T-cell (primary cell): ENCODE measurements around the gene SLC16A6. TPM values are rescaled to one million over a fixed set of nuclear protein-coding genes. Genes with fewer than 3 reads are reported as not detected.
"Not testable (repeated sequence)": the region's sequence is repeated elsewhere in the genome, so short reads cannot be mapped to it uniquely, and the experiment has no call there.

Source experiments
- ATAC-seq, 4 experiments: fragments of 200-7000 bp in 3 of 4; fragments of 150-1000 bp in 1 of 4; cut with Tn5 transposase; replicated peaks in 1 of 4; 1 replicate in 3 of 4; 2 replicates in 1 of 4; pipeline ENCODE4 v1.10.0; 2021; ENCODE audit warnings: moderate library complexity in 3 of 4, mild to moderate bottlenecking in 2 of 4, moderate number of reproducible peaks in 1 of 4
- CTCF ChIA-PET, 2 donors: fragments of 300-600 bp; sonication (Branson Sonifier 250); formaldehyde crosslinking; loops; one replicate each; lab custom pipeline; 2022; ENCODE audit warnings: antibody characterized with exemption in 2 of 2; lab: Charles Lee
- POLR2A ChIA-PET, 2 donors: fragments of 300-600 bp; sonication (Branson Sonifier 250); formaldehyde crosslinking; loops; one replicate each; lab custom pipeline; 2022; ENCODE audit warnings: antibody characterized with exemption in 2 of 2; lab: Charles Lee
- DNase-seq, 35 experiments: peaks; one replicate each; pipeline versions ENCODE4 v3.0.0 to v3.0.0-alpha.2; 2013 to 2023
- H3K27ac ChIP-seq: one replicate; pipeline ENCODE4 v1.5.1; 2013; ENCODE audit warnings: low read length
- H3K27me3 ChIP-seq, 2 experiments: replicated peaks in 1 of 2; 1 replicate in 1 of 2; 2 replicates in 1 of 2; pipeline versions ENCODE4 v1.6.1 to v1.7.0; 2013; ENCODE audit warnings: low read length in 1 of 2, mixed read lengths in 1 of 2; ENCODE audit not compliant: control insufficient read depth in 2 of 2, insufficient read depth in 2 of 2; ENCODE audit errors: extremely low read depth in 1 of 2
- H3K36me3 ChIP-seq, 2 donors: 1 replicate in 1 of 2; 2 replicates in 1 of 2; pipeline versions ENCODE4 v1.6.1 to v1.7.0; 2013; ENCODE audit warnings: low read length in 1 of 2; ENCODE audit not compliant: control insufficient read depth in 2 of 2, insufficient read depth in 1 of 2; ENCODE audit errors: extremely low read depth in 1 of 2
- H3K4me1 ChIP-seq, 2 experiments: 1 replicate in 1 of 2; 2 replicates in 1 of 2; pipeline versions ENCODE4 v1.6.1 to v1.7.0; 2013; ENCODE audit warnings: low read length in 2 of 2, mixed read lengths in 1 of 2; ENCODE audit not compliant: insufficient read depth in 2 of 2, control insufficient read depth in 1 of 2; ENCODE audit errors: extremely low read depth in 1 of 2
- H3K4me3 ChIP-seq, 2 donors: 1 replicate in 1 of 2; 2 replicates in 1 of 2; pipeline versions ENCODE4 v1.5.1 to v1.7.0; 2013; ENCODE audit warnings: mild to moderate bottlenecking in 2 of 2, low read length in 1 of 2, moderate library complexity in 1 of 2; ENCODE audit not compliant: control insufficient read depth in 1 of 2; ENCODE audit errors: extremely low read depth in 1 of 2
- H3K9me3 ChIP-seq: 2 replicates; pipeline ENCODE4 v1.7.0; 2013
- H3K27ac Mint-ChIP-seq, 2 donors: one replicate each; pipeline ENCODE4 v1.8.0; 2020 to 2021; ENCODE audit warnings: mild to moderate bottlenecking in 2 of 2, mixed read lengths in 2 of 2
- H3K27me3 Mint-ChIP-seq, 2 donors: one replicate each; pipeline ENCODE4 v1.8.0; 2021 to 2022; ENCODE audit warnings: mixed read lengths in 2 of 2
- H3K36me3 Mint-ChIP-seq: one replicate; pipeline ENCODE4 v1.8.0; 2021; ENCODE audit warnings: mixed read lengths
- H3K4me1 Mint-ChIP-seq, 3 donors: one replicate each; pipeline ENCODE4 v1.8.0; 2020 to 2022; ENCODE audit warnings: mixed read lengths in 3 of 3, mild to moderate bottlenecking in 1 of 3
- H3K4me3 Mint-ChIP-seq, 3 donors: one replicate each; pipeline ENCODE4 v1.8.0; 2020 to 2022; ENCODE audit warnings: mild to moderate bottlenecking in 3 of 3, mixed read lengths in 3 of 3, moderate library complexity in 3 of 3
- H3K9me3 Mint-ChIP-seq, 3 donors: one replicate each; pipeline ENCODE4 v1.8.0; 2020 to 2022; ENCODE audit warnings: mixed read lengths in 3 of 3
- WGBS: methylation state at CpG from one replicate; pipeline ENCODE4 v1.1.5; 2013; ENCODE audit warnings: missing lambda C conversion rate; ENCODE audit not compliant: insufficient coverage; 5-methylcytosine and 5-hydroxymethylcytosine counted together
- total RNA-seq, 35 experiments: library from RNA in 6 of 35; stranded (reverse) in 6 of 35; fragments of 120-200 nt in 1 of 35; gene quantifications; one replicate each; pipeline versions ENCODE4 v1.2.1 to v1.2.4 and lab custom pipeline; 2013 to 2026

SLC16A6 gene
- total RNA-seq, 5 donors from 2014 or later (not counting 1 experiment from before 2014, with no cell fraction given), result 4.4 to 10.5 (median 7.0) TPM

DNA sequence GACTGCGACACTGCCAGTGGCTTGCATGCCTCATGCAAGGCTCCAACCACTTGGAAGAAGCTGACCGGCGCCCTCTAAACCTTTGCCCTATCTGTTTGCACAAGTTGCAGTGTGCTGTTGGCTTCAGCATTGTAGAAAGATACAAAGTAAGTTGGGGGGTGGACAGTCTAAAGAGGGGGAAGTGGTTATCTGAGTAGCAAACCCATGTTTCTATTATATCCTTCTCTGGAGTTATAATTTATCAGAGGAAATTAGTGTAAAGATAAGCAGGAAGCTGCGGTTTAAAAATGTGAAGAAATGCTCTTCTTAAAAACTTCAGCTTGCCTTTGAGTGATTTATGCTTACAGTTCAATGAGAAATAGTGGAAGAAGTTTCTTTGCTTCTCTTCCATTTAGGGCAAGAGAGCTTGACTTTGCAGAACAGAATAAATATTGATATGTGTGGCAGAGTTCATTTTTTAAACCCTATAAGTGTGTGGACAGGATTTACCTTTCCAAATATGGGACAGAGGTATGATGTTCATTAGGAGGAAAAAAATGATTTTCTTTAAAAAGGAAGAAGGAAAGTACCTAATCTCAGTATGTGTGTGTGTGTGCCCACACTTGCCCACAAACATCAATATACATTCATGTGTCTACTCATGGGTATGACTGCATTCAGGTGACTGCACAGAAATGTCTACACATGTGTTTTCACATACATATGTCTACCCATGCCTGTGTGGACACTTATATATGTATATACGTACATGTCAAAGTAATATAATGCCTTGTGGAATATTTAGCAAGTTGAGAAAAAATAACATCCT is 35.0 kb downstream of the SLC16A6 start:
- ATAC-seq, result peak in 2 of 4 experiments; percentile 5 to 32
- Histone ChIP-seq H3K36me3 (peaks cover 0 to 23% of the 10 kb centered on the region in 2 donors), H3K4me3 (no peak overlapping the region), H3K27ac (peak overlapping the region; percentile 97), H3K9me3 (no peaks in the 10 kb centered on the region), H3K27me3 (no peaks in the 10 kb centered on the region), H3K4me1 (peaks cover 43 to 62% of the 10 kb centered on the region in 2 experiments)
- 29% methylated on average over 3 of the region's 5 CpGs for WGBS
- Mint-ChIP-seq H3K4me1 (peaks cover 75 to 87% (median 79%) of the 10 kb centered on the region in 3 donors), H3K9me3 (no peaks in the 10 kb centered on the region), H3K27ac (peak overlapping the region; percentile 87 to 94), H3K36me3 (peaks cover 29% of the 10 kb centered on the region), H3K4me3 (peak overlapping the region in 2 of 3 donors; percentile 11 to 56), H3K27me3 (no peaks in the 10 kb centered on the region)
- CTCF ChIA-PET, result interaction anchor here in 1 of 2 donors (0.9 kb wide), 1 partner anchor 8 kb away, joined by 3 read pairs; the partner anchor contains the start of gene AMZ2
- POLR2A ChIA-PET, result interaction anchor here (0.6 to 1.1 kb wide), 5 partner anchors 8 to 205 kb away, joined by 3 to 4 read pairs (median 3); partner anchors contain the start of gene AMZ2 (in 1 of the 2)
- DNase-seq, result peak in 3 of 35 experiments; percentile 19 to 55 (median 37)

DNA sequence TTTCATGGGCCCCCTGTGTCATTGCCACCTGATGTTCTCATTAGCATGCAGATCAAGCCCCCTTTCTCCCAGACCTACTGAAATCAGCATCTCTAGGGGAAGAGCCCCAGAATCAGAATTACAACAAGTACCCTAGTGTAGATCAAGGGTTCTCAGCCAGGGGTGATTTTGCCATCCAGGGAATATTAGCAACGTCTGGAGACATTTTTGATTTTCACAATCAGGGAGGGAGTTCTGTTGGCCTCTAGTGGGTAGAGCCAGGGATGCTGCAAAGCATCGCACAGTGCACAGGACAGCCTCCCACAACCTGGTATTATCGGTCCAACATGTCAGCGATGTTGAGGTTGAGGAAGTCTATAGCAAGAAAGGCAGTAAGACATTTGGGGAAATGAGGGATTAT is 35.8 kb downstream of the SLC16A6 start:
- DNase-seq, result no peak
- 70% methylated on average over 4 of the region's 4 CpGs for WGBS
- POLR2A ChIA-PET, result interaction anchor here (0.6 to 1.7 kb wide), 4 partner anchors 7 to 203 kb away, joined by 3 to 4 read pairs (median 3); partner anchors contain the start of gene AMZ2 (in 1 of the 2)

DNA sequence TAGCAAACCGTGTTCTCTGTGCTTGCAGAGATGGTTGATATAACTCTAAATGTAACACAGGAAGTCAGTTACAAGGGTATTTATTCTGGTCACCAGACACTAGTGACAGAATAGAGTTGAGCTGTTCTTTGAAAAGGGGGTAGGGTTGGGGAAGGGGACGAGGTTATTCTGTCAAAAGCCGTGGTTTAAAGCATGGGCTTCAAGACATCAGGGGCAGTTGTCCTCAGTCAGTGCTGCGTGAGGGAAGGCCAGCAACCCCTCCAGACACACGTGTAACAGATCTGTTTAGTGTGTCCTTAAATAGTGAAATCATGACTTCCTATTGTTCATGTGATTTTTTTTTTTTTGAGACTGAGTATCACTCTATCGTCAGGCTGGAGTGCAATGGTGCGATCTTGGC is 37.5 kb downstream of the SLC16A6 start:
- peak in 5 of 35 experiments; percentile 11 to 46 (median 36) for DNase-seq
- peak overlapping the region; percentile 21 to 56 (median 39) for H3K4me3 Mint-ChIP-seq

More for the DNA sequence above, 35.8 kb downstream of the SLC16A6 start:
- Mint-ChIP-seq H3K4me1 (peaks cover 75 to 88% (median 79%) of the 10 kb centered on the region in 3 donors), H3K9me3 (no peaks in the 10 kb centered on the region), H3K27ac (peak overlapping the region; percentile 87 to 94), H3K36me3 (peaks cover 30% of the 10 kb centered on the region), H3K27me3 (no peaks in the 10 kb centered on the region), H3K4me3 (peak overlapping the region in 2 of 3 donors; percentile 5 to 56)
- peak overlapping the region; percentile 97 for H3K27ac ChIP-seq
- H3K9me3 ChIP-seq, result no peaks in the 10 kb centered on the region
- peaks cover 41 to 58% of the 10 kb centered on the region in 2 experiments for H3K4me1 ChIP-seq
- H3K4me3 ChIP-seq, result no peak overlapping the region
- ATAC-seq, result no peak
- CTCF ChIA-PET, result interaction anchor here in 1 of 2 donors (0.6 to 0.9 kb wide), 2 partner anchors 36 to 71 kb away, joined by 4 to 5 read pairs; partner anchors contain the start of genes ARSG and SLC16A6
- no peaks in the 10 kb centered on the region for H3K27me3 ChIP-seq
- peaks cover 0 to 30% of the 10 kb centered on the region in 2 donors for H3K36me3 ChIP-seq

DNA sequence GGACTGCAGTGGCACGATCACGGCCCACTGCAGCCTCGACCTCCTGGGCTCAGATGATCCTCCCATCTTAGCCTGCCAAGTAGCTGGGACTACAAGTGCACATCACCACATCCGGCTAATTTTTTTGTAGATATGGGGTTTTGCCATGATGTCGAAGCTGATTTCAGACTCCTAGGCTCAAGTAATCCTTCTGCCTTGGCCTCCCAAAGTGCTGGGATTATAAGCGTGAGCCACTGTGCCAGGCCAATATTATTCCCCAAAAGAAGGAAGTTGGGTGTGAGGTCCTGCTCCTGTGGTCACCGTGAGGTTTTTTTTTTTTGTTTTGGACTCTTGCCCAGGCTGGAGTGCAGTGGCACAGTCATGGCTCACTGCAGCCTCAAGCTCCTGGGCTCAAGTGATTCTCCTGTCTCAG is 41.6 kb downstream of the SLC16A6 start:
- ATAC-seq (no peak), DNase-seq (peak in 3 of 35 experiments; percentile 17 to 69 (median 23))
- H3K27me3 ChIP-seq, result no peaks in the 10 kb centered on the region
- H3K36me3 ChIP-seq, result peaks cover 0 to 27% of the 10 kb centered on the region in 2 donors
- Mint-ChIP-seq H3K36me3 (peaks cover 19% of the 10 kb centered on the region), H3K27ac (peak overlapping the region; percentile 92 to 99), H3K4me1 (peaks cover 48 to 67% (median 54%) of the 10 kb centered on the region in 3 donors), H3K27me3 (no peaks in the 10 kb centered on the region), H3K9me3 (no peaks in the 10 kb centered on the region), H3K4me3 (peak overlapping the region; percentile 78 to 93 (median 84))
- POLR2A ChIA-PET, result interaction anchor here (0.7 to 1.5 kb wide), 6 partner anchors 9 to 211 kb away, joined by 3 to 5 read pairs (median 4); partner anchors contain the start of gene SLC16A6 (in 1 of the 2)
- H3K9me3 ChIP-seq, result no peaks in the 10 kb centered on the region
- H3K4me3 ChIP-seq, result no peak overlapping the region
- H3K27ac ChIP-seq, result peak overlapping the region; percentile 97
- peaks cover 14 to 51% of the 10 kb centered on the region in 2 experiments for H3K4me1 ChIP-seq
- CTCF ChIA-PET, result interaction anchor here (0.6 to 1.9 kb wide), 2 partner anchors 12 to 1016 kb away, joined by 3 to 5 read pairs; no protein-coding TSS in a partner anchor
- 28% methylated on average over 2 of the region's 7 CpGs for WGBS

More for the DNA sequence above, 37.5 kb downstream of the SLC16A6 start:
- ChIA-PET POLR2A (interaction anchor here (0.7 to 1.7 kb wide), 2 partner anchors 205 kb away, joined by 4 to 8 read pairs; no protein-coding TSS in a partner anchor), CTCF (interaction anchor here (0.7 to 1.4 kb wide), 2 partner anchors 10 to 181 kb away, joined by 6 read pairs; no protein-coding TSS in a partner anchor)
- no CpG with 5 or more reads among the region's 7 CpGs for WGBS
- Mint-ChIP-seq H3K27ac (peak overlapping the region; percentile 87 to 94), H3K4me1 (peaks cover 77 to 91% (median 81%) of the 10 kb centered on the region in 3 donors), H3K36me3 (peaks cover 35% of the 10 kb centered on the region)
- Histone ChIP-seq H3K36me3 (peaks cover 0 to 35% of the 10 kb centered on the region in 2 donors), H3K4me1 (peaks cover 35 to 59% of the 10 kb centered on the region in 2 experiments), H3K27ac (peak overlapping the region; percentile 97)
- H3K9me3 ChIP-seq, H3K27me3 ChIP-seq, H3K9me3 Mint-ChIP-seq, H3K27me3 Mint-ChIP-seq, H3K4me3 ChIP-seq: not testable (repeated sequence)
- peak; percentile 41 to 60 (median 54) for ATAC-seq

DNA sequence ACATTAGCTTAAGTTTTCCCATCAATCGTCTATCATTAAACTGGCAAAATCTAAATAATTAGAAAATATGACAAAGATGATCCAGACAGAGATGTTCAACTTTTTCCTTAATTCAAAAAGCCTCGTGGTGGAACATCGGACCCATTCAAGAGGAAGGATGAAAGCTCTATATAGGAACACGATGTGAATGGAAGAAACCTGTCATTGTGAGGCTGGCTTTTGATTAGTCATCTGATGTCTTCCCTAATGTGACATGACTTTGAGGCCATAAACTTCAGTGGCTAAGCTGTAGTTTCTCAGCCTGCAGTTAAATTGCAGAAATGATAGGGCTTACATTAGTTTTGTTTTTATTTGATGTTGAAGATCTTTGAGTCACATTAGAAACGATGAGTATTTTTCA is 42.0 kb downstream of the SLC16A6 start:
- Histone ChIP-seq H3K27ac (peak overlapping the region; percentile 97), H3K9me3 (no peaks in the 10 kb centered on the region), H3K27me3 (no peaks in the 10 kb centered on the region), H3K36me3 (peaks cover 0 to 27% of the 10 kb centered on the region in 2 donors), H3K4me1 (peaks cover 10 to 47% of the 10 kb centered on the region in 2 experiments), H3K4me3 (peak overlapping the region; percentile 19 to 69)
- peak overlapping the region; percentile 78 to 93 (median 84) for H3K4me3 Mint-ChIP-seq
- ChIA-PET CTCF (interaction anchor here (1.0 to 2.5 kb wide), 7 partner anchors 12 to 213 kb away, joined by 3 to 14 read pairs (median 5); partner anchors contain the start of gene WIPI1 (in 1 of the 2)), POLR2A (interaction anchor here in 1 of 2 donors (0.8 to 1.5 kb wide), 6 partner anchors 10 to 212 kb away, joined by 3 to 8 read pairs (median 4); partner anchors contain the start of gene SLC16A6)
- 7% methylated on average over 2 of the region's 5 CpGs for WGBS
- H3K27me3 Mint-ChIP-seq, result no peaks in the 10 kb centered on the region
- H3K36me3 Mint-ChIP-seq, result peaks cover 14% of the 10 kb centered on the region
- no peaks in the 10 kb centered on the region for H3K9me3 Mint-ChIP-seq
- peak overlapping the region; percentile 92 to 99 for H3K27ac Mint-ChIP-seq
- H3K4me1 Mint-ChIP-seq, result peaks cover 43 to 65% (median 49%) of the 10 kb centered on the region in 3 donors
- DNase-seq, result peak in 2 of 35 experiments; percentile 15 to 49
- no peak for ATAC-seq
